Prostate gland (tissue), 2 donors: Measurements from ENCODE around the gene CLDN7. TPM values are rescaled to one million over a fixed set of nuclear protein-coding genes. Genes with fewer than 3 reads are reported as not detected.

ENCODE experiments used
- DNase-seq: peaks from one replicate; pipeline ENCODE4 v3.0.0-alpha.2; 2019; ENCODE audit warnings: low spot score
- H3K27ac ChIP-seq, 2 donors: fragments of 200-600 bp; sonication (generic); 2 replicates each; pipeline ENCODE4 v1.5.1; 2017 to 2019
- H3K27me3 ChIP-seq: fragments of 200-600 bp; sonication (generic); replicated peaks from 2 replicates; pipeline ENCODE4 v1.5.1; 2019; ENCODE audit not compliant: insufficient read depth
- H3K36me3 ChIP-seq, 2 donors: fragments of 200-600 bp; sonication (generic); 1 replicate in 1 of 2; 2 replicates in 1 of 2; pipeline versions ENCODE4 v1.5.1 to v1.8.1; 2017 to 2019
- H3K4me1 ChIP-seq: fragments of 200-600 bp; sonication (generic); replicated peaks from 2 replicates; pipeline ENCODE4 v1.5.1; 2019
- H3K4me3 ChIP-seq, 2 donors: fragments of 200-600 bp; sonication (generic); 2 replicates each; pipeline ENCODE4 v1.5.1; 2017 to 2019
- H3K9me3 ChIP-seq: fragments of 200-600 bp; sonication (generic); 2 replicates; pipeline ENCODE4 v1.5.1; 2017
- CTCF ChIP-seq, 4 experiments: fragments of 200-600 bp in 2 of 4; fragments of 450-650 bp in 2 of 4; sonication (generic) in 2 of 4; IDR thresholded peaks; 1 replicate in 3 of 4; 2 replicates in 1 of 4; pipeline ENCODE4 v1.5.1; 2016 to 2019; ENCODE audit warnings: antibody characterized with exemption in 4 of 4, mild to moderate bottlenecking in 2 of 4, moderate library complexity in 2 of 4
- POLR2A ChIP-seq: fragments of 450-650 bp; IDR thresholded peaks from one replicate; pipeline ENCODE4 v1.6.1; 2016; ENCODE audit warnings: antibody characterized with exemption, mild to moderate bottlenecking
- POLR2AphosphoS5 ChIP-seq: sonication (generic); formaldehyde crosslinking; IDR thresholded peaks from one replicate; pipeline ENCODE4 v1.6.1; 2017; ENCODE audit warnings: antibody characterized with exemption
- WGBS: methylation state at CpG from one replicate; pipeline ENCODE4 v1.1.5; 2018; 5-methylcytosine and 5-hydroxymethylcytosine counted together
- intact Hi-C: fragments of 100-400 bp; cut with DNase I; formaldehyde crosslinking; loops from one replicate; pipeline ENCODE4 v1.14.2; 2022
- total RNA-seq, 2 donors: library from RNA; depleted of rRNA; stranded (reverse); fragments of >200 nt; gene quantifications; one replicate each; pipeline ENCODE4 v1.1.0, GENCODE V29; 2016

The CLDN7 gene
- total RNA-seq, 2 donors from 2014 or later = 42.0 to 45.8 TPM

- Histone ChIP-seq H3K27me3 (no peaks in the 10 kb centered on the region), H3K36me3 (no peaks in the 10 kb centered on the region), H3K9me3 (no peaks in the 10 kb centered on the region), H3K27ac (peak overlapping the region; percentile 84 to 91), H3K4me1 (peaks cover 24% of the 10 kb centered on the region), H3K4me3 (peak overlapping the region; percentile 34 to 37)
- DNase-seq = peak; percentile 64
- WGBS = 5% methylated on average over 41 of the region's 54 CpGs
- peak; percentile 50 for TF ChIP-seq POLR2AphosphoS5
- TF ChIP-seq POLR2A = peak; percentile 64
- TF ChIP-seq CTCF (IDR thresholded peaks at IDR 0.05) = no peak
- intact Hi-C loops = no loop called here
Measured at GRCh38 chr17:7260651-7261378, 1.5 kb downstream of the CLDN7 start.

GRCh38 chr17:7260151-7260550, 2.1 kb downstream of the CLDN7 start:
- DNase-seq = no peak
- H3K27me3 ChIP-seq = no peaks in the 10 kb centered on the region
- no peaks in the 10 kb centered on the region for H3K9me3 ChIP-seq
- no peaks in the 10 kb centered on the region for H3K36me3 ChIP-seq
- peaks cover 24% of the 10 kb centered on the region for H3K4me1 ChIP-seq
- 81% methylated on average over 4 of the region's 4 CpGs for WGBS
- intact Hi-C loops = no loop called here
- H3K4me3 ChIP-seq = no peak overlapping the region
- peak overlapping the region; percentile 84 to 91 for H3K27ac ChIP-seq
- TF ChIP-seq POLR2A (no peak), POLR2AphosphoS5 (no peak), CTCF (IDR thresholded peaks at IDR 0.05) (no peak)

- 90% methylated on average over 6 of the region's 6 CpGs for WGBS
- Histone ChIP-seq H3K36me3 (no peaks in the 10 kb centered on the region), H3K9me3 (no peaks in the 10 kb centered on the region), H3K27ac (peak overlapping the region; percentile 61 to 91), H3K4me3 (no peak overlapping the region), H3K4me1 (peaks cover 23% of the 10 kb centered on the region), H3K27me3 (no peaks in the 10 kb centered on the region)
- TF ChIP-seq POLR2AphosphoS5 (no peak), POLR2A (no peak), CTCF (IDR thresholded peaks at IDR 0.05) (no peak)
- intact Hi-C loops = no loop called here
- no peak for DNase-seq
Measured at GRCh38 chr17:7259555-7259889, 2.8 kb downstream of the CLDN7 start.

GRCh38 chr17:7258731-7259554, 3.3 kb downstream of the CLDN7 start:
- Histone ChIP-seq H3K4me3 (no peak overlapping the region), H3K4me1 (peaks cover 19% of the 10 kb centered on the region), H3K27me3 (no peaks in the 10 kb centered on the region), H3K27ac (peak overlapping the region; percentile 61 to 91), H3K9me3 (no peaks in the 10 kb centered on the region), H3K36me3 (no peaks in the 10 kb centered on the region)
- TF ChIP-seq CTCF (IDR thresholded peaks at IDR 0.05) (no peak), POLR2AphosphoS5 (peak; percentile 85), POLR2A (peak; percentile 33)
- 62% methylated on average over 7 of the region's 7 CpGs for WGBS
- intact Hi-C loops = no loop called here
- peak; percentile 68 for DNase-seq
